Adrenal gland (tissue), 5 donors: Measurements from ENCODE around the gene C1orf94.

Experiments used
- CTCF ChIP-seq, 6 experiments: fragments of 450-650 bp in 4 of 6; fragments of 200-600 bp in 2 of 6; sonication (generic) in 1 of 6; IDR thresholded peaks; 1 replicate in 5 of 6; 2 replicates in 1 of 6; pipeline versions ENCODE4 v1.5.1 to v1.8.0; 2016 to 2021; ENCODE audit warnings: antibody characterized with exemption in 6 of 6, mild to moderate bottlenecking in 2 of 6, moderate library complexity in 1 of 6
- POLR2A ChIP-seq, 2 donors: fragments of 450-650 bp; IDR thresholded peaks; one replicate each; pipeline ENCODE4 v1.6.1; 2017; ENCODE audit warnings: antibody characterized with exemption in 2 of 2, mild to moderate bottlenecking in 2 of 2, moderate library complexity in 1 of 2
- donor health status: DM: no; HTN: no; CAD: no.

- TF ChIP-seq CTCF (IDR thresholded peaks at IDR 0.05) (no peak), POLR2A (IDR thresholded peaks at IDR 0.05) (no peak)
Observed at GRCh38 chr1:34137411-34137810, 39.3 kb upstream of the C1orf94 start.
